Hematopoietic multipotent progenitor cell treated with erythropoietin and hydrocortisone succinate and interleukin-3 and kit ligand, for 4 days (in vitro differentiated cells): Measurements from ENCODE around the gene TMEM107.

Source experiments
- DNase-seq: peaks from one replicate; pipeline ENCODE4 v3.0.0-alpha.2; 2015

The TMEM107 gene

GRCh38 chr17:8161289-8162232 lies 14.6 kb downstream of the TMEM107 start:
- DNase-seq, result no peak

DNA sequence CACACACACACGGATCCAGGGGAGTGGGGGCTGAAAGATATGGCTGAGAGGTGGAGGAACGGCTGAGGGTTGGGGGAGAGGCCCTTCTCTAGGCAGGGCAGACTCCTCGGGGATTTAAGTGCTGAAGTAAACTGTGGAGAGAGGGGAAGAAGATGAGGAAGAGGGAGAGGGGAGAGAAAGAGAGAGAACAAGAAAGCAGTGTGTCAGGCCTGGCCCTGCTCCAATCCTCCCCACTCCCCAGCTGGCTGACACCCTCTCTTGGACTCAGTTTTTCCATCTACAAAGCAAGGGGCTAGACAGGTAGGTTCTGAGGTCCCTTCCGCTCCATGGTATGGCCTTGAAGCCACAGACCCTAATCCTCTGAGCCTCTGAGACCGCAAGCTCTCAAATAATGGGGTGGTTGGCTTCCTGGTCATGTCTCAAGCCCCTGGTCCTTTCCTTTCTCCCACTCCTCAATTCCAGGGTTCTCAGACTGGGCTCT lies 15.4 kb downstream of the TMEM107 start:
- no peak for DNase-seq

- no peak for DNase-seq
Measured at GRCh38 chr17:8160224-8160577, 16.0 kb downstream of the TMEM107 start.

GRCh38 chr17:8159459-8160223 lies 16.5 kb downstream of the TMEM107 start:
- DNase-seq, result no peak

DNA sequence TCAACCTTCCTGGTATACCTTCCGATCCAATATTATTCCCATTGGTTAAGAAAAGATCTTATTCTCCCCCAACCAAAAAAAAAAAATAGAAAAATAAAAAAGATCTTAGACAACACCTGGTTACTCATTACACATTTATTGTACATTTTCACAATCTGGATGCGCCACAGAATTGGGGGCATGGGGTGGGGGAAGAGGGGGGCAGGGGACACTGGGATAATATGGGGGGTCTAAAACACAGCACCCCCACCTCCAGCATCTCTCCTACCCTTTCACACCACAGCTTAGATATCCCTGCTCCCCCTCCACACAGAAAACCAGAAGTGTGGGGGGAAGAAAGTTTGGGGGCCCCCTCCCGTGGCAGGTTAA lies 17.2 kb downstream of the TMEM107 start:
- DNase-seq, result no peak

- peak; percentile 94 for DNase-seq
Measured at GRCh38 chr17:8158267-8159031, 17.7 kb downstream of the TMEM107 start.

DNA sequence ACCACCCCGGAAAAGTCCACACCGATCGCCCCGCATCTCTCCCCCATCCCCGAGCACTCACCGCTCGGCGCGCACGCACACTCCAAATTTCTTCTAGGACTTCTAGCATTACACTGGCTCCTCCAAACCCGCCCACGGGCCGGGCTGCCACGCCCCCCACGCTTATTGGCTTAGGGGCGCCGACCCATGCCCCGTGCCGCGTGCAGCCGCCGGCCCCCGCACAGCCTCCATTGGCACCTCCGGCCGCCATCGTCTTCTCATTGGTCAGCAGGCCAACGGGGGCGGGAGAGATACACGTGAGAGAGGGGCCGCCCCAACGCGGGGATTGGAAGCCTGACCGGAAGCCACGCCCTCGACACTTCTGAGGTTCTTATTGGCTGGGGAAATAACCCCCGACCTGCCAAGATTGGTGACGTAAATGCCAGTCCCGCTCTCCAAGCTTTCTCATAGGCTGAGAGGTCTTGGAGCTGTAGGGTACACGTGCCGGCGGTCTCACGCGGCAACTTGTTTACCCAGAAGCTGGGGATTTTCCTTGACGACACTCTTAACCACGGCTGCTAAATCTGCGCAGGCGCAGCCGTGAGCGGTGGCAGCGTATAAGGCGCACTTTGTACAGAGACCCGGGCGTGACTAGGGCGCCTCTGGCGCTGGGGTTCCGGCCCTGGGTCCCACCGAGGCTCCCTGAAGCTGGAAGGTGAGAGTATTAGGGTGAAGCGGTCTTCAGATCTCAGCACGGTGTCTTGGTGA lies 19.8 kb downstream of the TMEM107 start:
- peak; percentile 100 for DNase-seq

- no peak for DNase-seq
Measured at GRCh38 chr17:8155996-8156245, 20.3 kb downstream of the TMEM107 start.

DNA sequence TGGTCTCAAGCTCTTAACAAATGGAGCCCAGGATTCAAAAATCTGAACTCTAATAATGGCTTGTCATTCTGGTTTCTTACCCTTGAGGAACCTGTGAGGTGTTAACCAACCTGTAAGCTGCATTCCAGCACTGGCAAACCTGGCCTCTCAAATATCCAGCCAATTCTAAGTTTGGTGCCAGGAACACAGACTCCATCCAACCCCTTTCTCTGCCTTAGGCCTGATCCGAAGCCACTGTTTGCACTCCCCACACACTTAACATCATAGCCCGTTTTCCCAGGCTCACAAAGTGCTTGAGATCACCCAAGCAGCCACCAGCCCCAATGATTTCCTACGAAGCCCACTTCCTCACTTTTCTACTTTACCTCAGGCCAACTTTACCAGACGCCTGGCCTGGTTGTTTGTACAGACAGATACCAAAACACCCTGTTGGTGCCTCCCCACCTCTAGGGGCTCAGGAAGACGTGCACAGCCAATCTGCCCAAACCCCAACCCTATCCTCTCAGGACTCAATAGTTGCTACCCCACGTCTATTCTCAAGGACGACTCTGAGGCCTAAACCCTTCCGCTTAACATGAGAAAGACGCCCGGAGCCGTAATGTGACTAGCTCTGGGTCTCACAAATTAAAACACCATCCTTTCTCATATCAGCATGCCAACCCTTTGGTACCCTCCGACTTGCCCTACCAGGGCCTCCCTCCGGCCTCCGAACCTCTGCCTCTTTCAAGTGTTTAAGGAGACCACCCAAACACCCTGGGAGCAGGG lies 20.8 kb downstream of the TMEM107 start:
- no peak for DNase-seq

- no peak for DNase-seq
Measured at GRCh38 chr17:8154608-8155155, 21.5 kb downstream of the TMEM107 start.

DNA sequence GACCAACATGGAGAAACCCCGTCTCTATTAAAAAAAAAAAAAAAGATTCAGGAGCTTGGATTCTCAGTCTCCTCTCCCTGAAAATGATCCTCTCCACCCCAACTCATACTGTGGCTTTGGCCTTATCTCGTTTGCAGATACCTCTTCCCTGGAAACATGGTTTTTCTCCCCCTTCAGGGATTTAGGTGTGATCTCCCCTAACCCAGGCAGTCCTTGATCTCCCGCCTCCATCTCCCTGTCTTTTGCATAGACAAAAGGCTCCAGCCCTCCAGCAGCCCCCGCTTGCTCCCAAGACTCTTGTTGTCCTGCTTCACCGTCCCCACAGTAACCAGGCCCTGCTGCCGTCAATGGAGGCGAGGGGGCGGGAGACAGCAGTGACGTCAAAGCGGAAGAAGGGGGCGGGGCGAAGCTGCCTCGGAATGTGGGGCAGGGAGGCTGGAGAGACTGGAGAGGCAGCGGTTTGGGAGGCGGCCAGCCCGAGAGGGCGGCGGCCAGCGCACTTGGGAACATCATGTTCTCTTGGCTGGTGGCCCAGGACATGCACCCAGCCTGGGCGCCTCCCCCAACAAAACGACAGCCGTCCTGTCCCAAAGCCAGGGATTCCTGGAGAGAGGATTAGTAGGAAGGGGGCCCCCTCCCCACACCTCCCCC lies 22.1 kb downstream of the TMEM107 start:
- DNase-seq, result peak; percentile 98

- DNase-seq, result peak; percentile 84
Measured at GRCh38 chr17:8153525-8153956, 22.6 kb downstream of the TMEM107 start.

DNA sequence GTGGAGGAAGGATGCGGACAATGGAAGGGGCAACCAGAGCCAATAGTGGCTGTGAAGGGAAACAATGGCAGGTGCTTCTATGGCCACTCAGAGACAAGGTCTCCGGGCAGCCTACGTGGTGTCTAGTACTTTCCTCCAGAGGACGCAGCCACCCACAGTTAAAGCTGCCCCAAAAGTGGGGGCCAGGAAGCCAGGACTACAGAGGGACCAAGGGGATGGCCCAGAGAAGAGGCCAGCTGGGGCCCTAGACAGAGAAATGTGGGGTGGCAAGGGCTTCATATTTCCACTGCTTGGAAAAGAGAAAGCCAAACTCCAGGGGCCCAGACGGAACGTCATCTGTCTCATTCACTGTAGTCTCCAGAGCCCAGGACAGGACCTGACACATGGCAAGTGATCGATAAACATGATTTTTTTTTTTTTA lies 23.1 kb downstream of the TMEM107 start:
- no peak for DNase-seq

DNA sequence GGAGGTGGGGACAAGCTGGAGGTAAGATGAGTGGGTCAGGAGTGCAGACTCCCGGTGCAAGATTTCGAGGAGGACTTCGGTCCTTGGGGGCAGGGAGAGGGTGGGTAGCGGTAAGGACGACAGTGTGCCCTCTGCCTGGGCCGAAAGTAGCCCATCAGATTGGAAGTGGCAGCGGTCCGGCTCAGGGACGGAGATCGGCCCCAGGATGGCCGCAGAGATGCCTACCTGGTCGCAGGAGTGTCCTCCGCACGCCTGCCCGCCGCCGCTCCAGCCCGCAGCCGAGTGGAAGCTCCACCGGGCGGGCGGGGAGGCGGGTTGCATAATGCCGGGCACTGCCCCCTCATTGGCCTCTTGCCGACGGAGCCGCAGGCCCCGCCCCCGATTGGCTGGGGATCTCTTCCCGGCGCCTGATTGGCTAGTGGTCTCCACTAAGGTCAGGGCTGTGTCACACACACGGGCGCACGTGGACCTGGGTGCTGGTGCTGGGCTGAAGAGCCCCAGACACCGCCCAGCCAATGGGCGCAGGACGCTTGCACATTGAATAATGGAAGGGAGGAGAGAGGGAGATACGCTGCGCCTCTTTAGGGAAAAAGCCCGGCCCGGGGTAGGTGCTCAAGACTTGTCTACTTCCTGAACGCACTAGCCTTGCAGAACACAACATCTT lies 23.9 kb downstream of the TMEM107 start, which contains the start of gene PER1:
Gene PER1, minus strand, starts transcription at position 293 of the 664 bp plus-strand sequence. CDS start 1,698 bp downstream, outside the sequence.
- peak; percentile 98 for DNase-seq

GRCh38 chr17:8151641-8152111 lies 24.5 kb downstream of the TMEM107 start:
- DNase-seq, result peak; percentile 66

DNA sequence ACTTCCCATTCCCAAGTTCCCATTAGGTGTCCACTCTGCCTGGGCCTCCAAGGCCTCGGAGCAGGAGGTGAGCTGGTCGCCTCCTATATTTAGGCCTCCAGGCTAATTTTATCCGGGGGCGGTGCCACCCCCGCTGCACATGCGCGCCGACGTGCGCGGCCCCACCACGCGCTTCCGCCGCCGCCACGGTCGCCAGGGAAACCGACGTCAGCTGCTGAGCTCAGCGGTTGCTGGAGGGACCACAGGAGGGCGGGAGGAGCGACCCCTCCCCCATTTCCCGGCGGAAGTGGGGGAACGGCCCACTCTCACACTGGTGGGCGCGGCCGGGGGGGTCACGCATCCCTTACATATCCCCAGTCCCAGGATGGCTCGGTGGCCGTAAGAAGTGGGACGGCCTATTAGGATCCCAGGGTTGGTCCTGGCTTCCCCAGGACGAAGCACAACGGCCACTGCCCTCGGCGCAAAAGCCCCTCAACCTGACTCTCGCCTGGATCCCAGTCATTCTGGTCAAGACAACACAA lies 25.0 kb downstream of the TMEM107 start:
- peak; percentile 91 for DNase-seq

DNA sequence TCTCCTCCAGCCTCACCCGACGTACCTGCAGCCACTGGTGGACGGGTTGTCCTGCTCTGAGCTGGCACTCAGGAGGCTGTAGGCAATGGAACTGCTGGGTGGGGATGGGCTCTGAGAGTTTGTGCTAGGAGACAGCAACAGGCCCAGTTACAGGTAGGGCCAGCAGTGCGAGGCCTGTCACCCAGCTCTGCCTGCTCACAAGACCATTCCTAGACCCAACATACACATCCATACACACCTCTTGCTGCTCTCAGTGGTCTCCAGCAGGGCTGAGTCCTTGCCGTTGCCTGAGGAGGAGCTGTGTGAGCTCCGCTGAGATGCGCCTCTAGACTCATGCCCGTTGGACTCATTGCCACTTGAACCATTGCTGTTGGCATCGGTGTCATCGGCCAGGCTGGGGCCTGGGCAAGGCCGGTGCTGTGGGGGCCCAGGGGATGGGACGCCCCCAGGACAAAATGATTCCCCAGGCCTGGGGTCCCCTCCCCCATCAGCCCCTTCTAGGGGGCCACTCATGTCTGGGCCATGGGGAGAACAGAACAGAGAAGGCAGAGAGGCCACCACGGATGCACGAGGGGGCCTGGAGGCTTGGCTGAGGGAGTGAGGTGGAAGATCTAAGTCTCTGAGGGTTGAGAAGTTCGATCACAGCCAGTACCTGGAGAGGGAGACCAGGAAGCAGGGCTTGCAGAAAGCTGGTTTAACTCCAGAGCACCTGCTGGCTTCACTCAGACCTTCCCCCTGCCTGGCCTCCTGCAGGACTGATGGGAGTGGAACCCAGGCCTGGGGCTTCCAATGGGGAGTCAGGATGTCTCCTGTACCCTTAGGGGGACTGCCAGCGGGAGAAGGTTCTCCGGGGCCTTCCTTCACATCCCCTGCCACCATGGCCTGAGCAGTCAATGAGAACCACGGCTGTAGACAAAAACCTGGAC lies 25.7 kb downstream of the TMEM107 start:
- DNase-seq, result no peak

- DNase-seq, result no peak
Measured at GRCh38 chr17:8149419-8150193, 26.6 kb downstream of the TMEM107 start.
